HG02973 (cell line): ENCODE results near the gene NGFR.
"Not testable (repeated sequence)": the region's sequence is repeated elsewhere in the genome, so short reads cannot be mapped to it uniquely, and the experiment has no call there.

Experiments used
- ATAC-seq: cut with Tn5 transposase; IDR thresholded peaks from one replicate; pipeline ENCODE4 v1.9.1; 2021; ENCODE audit warnings: moderate library complexity; ENCODE audit not compliant: unreplicated experiment

The NGFR gene

DNA sequence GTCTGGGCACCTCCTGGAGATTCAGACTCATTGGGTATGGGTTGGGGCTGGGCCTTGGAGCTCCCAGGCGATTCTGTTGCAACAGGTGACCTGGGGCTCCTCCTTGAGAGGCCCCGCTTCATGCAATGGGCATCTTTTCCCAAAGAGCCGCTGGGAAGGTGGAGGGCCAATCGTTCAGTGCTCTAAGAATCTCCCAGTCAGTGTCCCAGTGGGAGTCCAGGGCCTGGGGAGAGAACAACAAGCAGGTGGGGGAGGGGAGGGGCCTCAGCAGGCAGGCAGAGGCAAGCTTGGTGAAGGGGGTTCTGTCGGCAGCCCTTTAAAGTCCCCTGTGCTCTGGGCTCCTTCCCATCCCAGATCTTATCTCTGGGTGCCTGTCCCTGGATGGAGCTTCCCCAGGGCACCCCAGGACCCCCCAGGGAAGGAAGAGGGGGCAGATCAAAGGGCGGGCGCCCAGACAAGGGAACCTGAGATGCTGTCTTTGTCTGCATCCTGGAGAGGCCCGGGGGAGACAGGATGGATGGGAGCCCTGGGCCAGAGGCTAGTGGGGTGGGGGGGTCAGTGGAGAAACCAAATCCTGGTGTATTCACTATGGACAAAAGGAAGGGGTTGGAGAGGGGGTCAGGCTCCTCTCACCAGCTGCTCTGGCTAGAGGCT lies 50.0 kb downstream of the NGFR start:
- no peak for ATAC-seq

DNA sequence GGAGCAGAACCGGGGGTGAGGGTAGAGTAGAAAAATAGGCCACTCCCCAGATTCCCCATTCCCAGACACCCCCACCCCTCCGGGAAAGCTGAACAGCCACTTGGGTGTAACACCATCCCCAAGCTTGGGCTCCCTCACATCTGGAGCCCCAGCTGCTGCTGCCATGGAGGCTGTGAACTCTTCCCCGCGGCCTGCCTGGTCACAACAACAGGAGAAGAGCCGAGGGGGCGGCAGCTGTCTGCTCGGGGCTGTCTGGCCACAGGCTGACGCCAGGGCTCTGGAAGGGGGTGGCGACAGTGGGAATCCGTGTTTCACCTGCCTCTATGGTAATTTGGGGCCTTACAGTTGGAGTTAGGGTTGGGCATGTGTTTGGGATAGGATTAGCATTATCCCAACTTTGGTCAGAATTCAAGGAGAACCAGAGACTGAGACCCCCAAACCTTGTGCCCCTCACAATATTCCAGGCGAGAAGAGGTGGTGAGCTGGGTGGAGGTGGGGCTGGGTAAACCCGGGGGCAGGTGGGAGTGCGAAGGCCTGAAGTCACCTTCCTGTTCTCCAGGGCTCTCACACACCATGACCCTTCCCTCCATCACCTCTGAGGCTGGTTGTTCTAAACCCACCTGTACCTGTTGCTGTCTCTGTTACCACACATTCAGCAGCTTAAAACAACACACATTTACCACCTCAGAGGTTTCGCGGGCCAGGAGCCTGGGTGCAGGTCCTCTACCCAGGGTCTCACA lies 50.9 kb downstream of the NGFR start:
- no peak for ATAC-seq

DNA sequence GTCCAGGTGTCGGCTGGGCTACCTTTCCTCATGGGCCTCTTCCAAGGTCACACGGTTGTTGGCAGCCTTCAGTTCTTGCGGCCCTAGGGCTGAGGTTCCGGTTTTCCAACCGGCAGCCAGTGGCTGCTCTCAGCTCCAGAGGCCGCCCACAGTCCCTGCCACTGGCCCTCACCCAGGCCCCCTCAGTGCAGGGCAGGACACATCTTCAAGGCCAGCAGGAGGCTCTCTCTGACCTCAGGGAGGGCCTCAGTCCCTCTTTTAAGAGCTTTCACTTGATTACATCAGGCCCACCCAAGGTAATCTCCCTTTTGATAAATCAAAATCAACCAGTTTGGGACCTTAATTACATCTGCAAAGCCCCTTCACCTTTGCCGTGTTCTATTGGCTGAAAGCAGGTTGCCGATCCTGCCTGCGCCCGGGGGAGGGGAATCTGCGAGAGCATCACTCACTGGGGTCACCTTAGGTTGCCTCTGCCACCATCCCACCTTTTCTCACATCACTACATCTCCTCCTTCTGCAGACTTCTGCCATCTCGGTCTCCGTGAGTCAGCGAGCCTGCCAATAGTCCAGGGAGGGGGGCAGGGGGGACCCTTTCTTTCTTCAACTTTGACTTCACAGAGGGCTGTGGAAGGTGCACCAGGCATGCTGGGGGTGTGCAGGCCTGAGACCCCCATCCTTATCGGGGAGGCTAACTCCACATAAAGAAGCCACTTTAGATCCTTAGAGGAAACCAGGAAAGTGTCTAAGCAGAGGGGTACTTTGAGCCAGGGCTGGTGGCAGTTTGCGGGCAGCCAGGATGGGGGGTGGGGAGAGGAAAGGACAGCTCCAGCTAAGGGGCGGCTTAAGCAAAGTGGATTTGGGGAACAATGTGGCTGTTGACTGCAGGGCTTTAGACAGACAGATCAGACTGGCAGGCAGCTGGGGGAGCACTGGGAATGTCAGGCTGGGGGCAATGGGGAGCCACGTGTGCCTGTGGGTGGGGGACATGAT lies 51.7 kb downstream of the NGFR start:
- ATAC-seq = no peak

DNA sequence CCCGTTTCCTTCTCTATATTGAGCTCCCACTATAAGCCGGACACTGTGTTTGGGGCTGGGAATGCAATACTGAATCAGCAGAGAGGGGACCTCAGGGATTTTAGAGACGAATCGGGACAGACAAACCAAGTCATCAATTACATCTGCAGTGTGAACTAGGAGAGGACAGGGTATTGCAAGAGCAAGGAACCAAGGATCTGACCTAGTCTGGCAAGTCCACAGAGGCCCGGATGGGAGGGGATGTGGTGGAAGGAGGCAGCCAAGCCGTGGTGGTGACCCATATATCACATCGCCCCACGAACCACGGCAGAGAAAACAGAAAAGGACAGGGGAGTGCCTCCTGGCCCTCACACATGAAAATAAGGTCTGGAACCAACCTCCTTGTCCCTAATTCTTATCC lies 52.5 kb downstream of the NGFR start:
- ATAC-seq = no peak

DNA sequence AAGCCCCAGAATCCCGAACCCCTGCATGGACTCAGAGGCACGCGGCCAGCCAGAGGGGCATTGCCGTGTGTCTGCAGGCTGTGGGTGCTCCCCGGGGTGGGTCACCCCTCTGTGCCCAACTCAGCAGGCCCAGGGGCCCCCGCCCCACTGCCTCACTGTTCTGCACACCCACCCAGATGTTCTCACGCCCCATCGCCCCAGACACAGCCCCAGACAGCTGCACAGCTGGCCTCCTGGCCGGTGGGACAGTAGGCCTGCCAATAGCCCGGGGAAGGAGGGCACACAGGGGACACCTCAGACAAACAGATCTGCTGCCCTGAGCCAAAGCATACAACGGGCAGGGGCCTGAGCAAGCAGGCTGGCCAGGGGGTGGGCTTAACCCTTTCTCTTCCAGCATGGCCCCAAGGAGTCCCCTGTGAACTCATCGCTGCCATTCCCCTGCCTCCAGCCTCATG lies 53.0 kb downstream of the NGFR start:
- ATAC-seq = no peak

DNA sequence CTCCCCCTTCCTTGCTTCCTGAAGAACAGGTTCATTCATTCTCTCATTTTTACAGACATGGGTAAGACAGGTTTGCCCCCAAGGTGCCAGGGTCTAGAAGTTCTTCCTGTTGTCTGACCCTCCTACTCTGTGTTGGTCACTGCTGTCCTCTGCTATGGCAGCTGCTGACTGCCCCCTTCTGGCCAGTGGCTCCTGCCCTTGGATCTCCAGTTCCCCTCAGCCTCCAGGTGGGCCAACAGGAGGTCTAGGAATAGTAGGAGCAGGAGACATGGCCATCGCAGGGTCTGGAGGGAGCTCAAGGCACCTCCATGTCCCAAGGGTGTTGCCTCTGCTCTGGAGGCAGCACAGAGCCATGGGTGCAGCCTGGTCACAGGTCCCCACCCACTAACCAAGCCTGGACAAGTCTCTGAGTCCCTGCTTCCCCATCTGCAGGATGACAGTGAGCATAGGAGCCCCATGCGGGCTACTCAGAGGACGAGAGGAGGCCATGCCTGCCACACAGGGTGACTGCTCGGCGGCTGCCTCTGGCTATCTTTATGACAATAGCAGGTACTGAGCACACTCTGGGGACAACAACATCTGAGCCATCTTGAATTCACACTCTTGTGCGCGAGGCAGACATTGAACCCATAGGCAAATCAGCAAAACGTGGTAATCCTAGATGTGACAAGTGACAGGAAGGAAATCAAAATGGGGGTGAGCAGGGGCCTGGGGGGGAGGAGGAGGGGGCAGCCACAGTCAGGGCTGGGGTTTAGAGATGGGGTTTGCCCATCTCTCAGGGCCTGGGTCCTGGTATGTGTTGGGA lies 53.6 kb downstream of the NGFR start:
- ATAC-seq = no peak

DNA sequence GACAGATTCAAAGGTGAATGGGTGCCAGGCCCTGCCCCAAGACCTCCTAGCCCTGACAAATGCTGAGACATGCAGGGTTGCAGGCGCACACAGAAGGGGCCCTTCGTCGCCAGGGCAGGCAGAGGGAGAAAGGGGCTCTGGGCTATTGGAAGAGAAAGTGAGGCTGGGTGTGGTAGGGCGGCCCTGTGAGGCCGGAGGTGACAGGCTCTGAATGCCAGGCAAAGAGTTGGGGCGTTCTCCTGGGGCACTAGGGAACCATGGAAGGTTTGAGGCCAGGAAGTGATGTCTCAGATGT lies 54.2 kb downstream of the NGFR start:
- ATAC-seq = no peak

DNA sequence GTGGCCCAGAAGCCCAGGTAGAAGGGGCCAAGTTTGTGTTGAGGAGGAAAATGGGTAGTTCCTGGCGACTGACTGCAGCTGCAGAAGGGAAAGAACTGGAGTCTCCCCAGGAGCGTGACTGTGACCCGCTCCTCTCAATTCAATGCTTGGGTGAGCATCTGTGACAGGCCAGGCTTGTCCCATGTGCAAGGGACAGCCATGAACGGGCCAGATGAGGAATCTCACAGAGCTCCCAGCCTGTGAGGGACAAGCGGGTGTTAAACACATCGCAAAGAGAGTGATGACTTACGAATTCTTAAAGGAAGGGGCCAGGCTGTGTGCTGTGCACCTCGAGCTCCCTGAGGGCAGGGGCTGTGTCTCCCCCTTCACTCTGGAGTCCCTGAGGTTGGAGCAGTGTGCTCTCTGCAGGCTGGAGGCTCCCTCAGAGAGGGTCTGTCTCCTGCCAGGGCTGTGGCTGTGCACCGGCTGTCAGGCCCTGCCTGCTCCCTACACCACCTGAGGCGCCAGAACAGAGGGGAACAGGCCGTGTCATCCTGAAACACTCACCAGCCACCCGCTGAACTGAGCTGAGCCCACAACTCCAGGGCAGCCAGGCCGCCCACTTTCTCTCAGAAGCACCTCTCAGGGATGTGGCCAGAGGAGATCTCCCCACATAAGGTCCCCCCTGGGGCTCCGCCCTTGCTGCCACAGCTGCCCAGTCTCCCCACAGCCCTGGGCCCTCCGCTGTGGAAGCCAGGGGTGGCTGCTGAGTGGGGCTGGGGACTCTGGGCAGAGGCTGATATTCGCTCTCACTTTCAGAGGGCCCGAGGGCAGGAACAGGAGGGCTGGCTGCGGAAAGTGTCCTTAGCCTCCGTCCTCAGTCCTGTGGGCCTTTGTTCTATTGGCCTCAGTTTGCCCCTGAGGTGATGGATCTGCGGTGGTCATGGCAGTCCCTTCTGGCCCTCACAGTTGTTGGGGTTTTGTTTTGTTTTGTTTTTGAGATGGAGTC lies 54.9 kb downstream of the NGFR start:
- ATAC-seq = no peak

DNA sequence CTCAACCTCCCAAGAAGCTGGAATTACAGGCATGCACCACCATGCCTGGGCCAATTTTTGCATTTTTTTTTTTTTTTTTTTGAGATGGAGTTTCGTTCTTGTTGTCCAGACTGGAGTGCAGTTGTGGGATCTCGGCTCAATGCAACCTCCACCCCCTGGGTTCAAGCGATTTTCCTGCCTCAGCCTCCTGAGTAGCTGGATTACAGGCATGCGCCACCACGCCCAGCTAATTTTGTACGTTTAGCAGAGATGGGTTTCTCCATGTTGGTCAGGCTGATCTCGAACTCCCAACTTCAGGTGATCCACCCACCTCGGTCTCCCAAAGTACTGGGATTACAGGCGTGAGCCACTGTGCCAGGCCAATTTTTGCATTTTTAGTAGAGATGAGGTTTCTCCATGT lies 55.7 kb downstream of the NGFR start:
- ATAC-seq = not testable (repeated sequence)

DNA sequence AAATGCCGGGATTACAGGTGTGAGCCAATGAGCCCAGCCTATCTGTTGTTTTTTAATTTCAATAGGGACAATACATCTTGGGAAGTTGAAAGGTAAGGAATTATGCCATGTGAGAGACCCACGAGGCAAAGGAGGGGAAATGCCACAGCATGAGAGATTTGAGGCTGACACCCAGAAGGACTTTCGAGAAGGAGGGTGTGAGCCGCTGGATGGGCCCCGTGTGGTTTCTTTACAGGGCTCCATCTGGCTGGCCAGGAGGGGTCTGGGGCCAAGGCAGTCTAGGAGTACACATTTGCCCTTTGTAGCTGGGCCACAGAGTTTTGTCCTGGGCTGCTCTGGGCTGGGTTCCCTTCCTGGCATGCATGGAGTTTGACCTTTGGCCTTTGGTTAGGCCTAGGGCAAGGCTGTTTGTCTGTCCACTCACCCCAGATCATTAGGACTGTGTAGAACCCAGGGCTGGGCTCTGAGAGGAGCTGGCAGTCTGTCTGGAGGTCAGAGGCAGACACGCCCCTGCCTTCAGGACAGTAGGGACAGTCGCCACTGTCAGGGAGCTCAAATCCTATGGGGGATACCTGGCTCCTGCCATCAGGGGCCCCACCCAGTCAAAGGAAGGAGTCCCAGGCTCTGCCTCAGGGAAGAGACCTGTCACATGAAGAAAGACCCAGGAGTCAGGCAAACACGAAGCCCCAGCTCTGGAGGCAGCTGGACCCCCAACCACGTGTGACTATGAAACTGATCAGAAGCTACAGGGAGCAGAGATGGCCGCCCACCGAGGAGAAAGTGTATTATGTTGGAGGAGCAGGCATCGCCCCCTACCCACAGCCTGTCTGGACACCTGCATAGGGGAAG lies 56.4 kb downstream of the NGFR start:
- ATAC-seq = no peak

DNA sequence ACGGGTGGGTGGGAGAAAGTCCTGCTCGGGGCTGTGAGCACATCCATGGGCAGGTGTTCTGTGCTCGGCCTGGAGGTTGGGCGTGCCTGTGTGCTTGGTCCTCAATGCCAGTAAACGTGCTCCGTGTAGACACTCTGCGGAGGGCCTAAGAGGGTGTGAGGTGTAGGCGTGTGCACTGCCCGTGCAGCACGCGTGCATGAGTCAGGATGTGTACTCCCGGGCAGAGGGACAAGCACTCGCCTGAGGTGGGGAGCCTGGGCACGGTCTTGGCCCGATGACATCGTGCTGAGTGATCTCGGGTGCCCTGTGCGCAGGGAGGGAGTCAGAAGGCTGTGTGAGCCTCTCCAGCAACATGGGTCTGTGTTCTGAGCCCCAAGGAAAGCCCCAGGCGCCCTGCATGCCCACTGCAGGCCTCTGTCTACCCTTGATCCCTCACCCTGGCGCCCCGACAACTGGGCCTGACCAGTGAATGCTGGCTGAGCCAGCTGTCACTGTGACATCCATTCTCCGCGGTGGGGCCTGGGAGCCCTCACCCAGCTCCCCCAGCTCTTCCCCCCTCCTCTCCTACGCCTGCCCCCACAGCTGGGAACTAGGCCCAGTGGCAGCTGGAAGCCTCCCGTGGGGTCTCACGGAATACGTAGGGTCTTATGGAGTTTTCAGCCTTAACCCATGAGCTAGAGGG lies 57.1 kb downstream of the NGFR start:
- no peak for ATAC-seq

DNA sequence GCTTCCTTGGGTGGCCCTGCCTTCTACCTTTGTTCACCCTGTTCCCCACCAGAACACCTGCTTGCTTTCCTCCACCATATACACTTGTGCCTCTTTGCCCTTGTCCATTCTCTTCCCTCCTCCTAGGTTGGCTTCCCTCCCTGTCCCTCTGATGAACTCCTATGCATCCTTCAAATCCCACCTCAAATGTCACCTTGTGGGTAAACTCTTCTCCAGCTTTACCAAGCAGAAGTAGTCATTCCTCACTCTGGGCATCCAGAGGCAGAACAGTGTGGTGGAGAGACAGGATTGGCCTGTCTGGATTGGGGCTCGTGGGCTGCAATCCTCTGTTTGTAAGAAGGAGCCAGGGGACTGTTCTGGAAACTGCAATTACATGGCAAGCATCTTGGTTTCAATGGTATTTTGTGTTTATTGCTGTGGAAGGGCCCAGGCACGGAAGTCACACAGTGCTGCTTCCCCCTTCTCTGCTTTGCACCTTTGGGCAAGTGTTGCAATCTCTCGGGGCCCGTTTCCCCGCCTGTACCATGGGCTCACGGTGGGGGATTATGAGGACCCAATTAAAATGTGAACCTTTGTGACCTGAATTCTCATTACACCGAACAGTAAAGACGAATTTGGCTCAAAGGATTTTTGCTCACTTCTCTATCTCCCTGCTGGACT lies 58.7 kb downstream of the NGFR start:
- ATAC-seq = no peak

DNA sequence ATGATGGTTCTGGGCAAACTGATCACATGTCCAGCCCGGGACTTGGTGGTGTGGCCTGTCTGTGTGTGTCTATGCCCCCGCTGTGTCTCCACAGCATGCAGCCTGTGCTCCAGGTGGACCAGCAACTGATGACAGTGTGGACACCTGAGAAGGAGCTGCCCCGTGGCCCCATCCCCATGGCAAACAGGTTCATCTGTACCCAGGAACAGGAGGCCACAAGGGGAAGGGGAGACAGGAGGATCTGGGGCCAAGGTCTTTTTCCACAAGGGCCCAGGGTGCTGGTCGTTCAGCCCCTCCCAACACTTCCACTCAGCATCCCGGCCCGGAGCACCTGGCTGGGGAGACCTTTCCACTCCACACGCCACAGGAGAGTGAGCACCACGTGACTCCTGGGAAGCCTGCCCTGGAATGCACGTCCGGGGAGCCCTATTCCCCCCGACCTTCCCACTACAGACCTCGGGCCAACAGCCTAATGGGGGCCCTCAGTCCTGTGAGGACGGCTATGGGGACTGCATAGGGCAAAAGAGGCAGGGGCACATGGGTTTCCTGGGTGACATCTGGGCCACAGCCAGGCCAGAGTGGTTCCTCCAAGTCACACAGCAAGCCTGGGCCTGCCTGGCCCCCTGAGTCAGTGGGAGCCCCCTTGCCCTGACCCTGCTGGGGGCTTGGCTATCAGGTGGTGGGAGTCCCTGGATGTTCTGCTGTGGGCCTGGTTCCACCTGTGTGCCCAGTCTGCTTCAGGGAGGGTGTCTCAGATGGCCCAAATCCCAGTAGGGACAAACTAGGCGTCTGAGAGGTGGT lies 59.8 kb downstream of the NGFR start:
- no peak for ATAC-seq

DNA sequence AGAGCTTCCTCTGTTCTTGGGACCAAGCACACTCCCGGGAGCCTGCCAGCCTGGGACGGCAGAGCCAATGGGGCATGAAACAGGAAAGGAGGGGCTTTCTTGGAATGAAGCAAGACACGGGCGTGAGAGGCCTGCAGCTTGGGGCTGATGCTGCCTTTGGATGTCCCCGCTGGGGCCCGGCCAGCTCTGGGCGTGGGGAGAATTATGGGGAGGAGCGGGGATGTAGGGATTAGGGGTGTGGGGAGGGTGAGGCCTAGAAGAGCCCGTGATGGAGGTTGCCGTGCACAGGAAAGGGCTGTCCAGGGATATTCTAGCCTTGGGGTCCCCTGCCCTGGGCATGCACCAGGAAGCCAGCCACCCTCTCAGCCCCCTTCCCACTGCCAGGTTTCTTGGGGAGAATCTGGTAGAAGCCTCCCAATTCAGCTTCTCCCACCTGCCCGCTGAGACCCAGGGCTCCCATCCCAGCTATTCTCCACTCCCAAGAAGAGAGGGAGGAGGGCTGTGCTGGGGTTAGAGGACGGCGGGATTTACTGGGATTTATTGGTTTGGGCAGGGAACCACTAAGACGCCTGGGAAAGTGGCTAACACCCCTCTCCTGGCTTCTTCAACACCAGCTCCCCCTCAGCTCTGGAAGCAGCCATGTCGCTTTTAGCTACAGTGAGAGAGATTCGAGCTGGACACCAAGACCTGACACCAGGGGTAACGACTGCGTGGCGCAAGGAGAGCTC lies 60.6 kb downstream of the NGFR start:
- no peak for ATAC-seq

DNA sequence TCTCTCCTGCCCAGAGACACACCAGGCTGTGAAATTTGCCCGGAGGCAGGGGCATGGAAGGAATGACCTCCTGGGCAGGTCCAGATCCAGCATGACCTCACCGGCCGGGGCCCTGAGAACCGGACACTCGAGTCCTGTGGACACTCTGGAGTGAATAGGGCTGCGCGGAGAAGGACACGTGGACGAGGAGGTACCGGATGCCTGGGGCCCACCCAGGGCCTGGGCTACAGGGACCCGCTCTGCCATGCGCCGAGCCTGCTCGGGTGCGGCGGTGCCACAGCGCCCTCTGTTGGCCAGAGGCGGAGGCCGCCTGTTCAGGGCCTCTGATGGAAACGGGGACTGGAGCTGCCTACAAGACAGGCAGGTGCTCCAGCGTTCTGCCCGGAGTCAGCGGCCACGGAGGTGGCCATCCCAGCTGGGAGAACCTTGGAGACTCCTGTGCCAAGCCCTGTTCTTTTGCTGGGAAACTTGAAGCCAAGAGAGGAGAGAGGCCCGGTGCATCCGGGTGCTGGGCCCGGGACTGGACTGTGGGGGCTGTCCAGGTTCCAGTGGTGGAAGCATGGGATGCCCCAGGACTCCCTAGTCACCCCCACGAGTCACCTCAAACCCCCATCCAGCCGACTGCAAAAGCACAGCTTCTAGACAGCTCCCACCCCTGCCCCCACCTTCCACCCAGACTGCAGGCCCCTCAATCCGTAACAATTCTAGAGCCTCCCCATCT lies 61.3 kb downstream of the NGFR start:
- ATAC-seq = no peak
